OCI-LY1 (cell line): Measurements from ENCODE around the gene DYNC1H1.

ENCODE experiments used
- EZH2 ChIP-seq: fragments of 200-600 bp; sonication (generic), shearing (Covaris generic); IDR thresholded peaks from 2 replicates; pipeline ENCODE4 v1.8.0; 2017; ENCODE audit warnings: borderline replicate concordance, mixed run types, mild to moderate bottlenecking, antibody characterized with exemption, low read length, moderate library complexity, mixed read lengths
- TF ChIP-seq, protein P1 (sequence below): fragments of 200-600 bp; sonication (generic), shearing (Covaris generic); IDR thresholded peaks from 2 replicates; pipeline ENCODE4 v1.5.1; 2017; ENCODE audit warnings: mild to moderate bottlenecking, antibody characterized with exemption, low read length, moderate library complexity, mixed read lengths

DNA sequence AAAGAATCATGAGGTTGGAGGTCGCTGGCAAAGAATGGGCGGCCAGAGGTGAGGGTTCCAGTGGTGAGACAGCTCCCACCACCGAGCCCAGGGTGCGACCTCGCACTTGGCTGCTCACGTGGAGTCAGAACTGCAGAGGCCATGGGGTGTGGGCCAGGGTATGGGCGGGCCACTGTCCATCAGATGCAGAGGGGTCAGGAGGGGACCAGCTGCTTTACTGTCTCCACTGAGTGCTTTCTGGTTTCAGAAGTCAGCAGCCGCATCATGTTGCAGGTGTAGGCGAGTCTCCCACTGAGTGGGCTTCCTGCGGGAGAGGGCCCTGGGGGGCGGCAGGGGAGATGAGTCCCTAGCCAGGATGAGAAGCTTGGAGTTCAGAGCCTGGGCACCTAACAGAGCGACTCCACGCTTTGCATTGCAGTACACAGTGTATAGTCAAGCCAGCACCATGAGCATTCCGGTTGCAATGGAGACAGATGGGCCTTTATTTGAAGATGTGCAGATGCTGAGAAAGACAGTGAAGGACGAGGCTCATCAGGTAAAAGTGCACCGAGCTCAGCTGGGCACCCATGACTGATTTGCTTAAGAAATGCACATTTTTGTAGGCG lies 46.9 kb upstream of the DYNC1H1 start:
- TF ChIP-seq, protein P1, sequence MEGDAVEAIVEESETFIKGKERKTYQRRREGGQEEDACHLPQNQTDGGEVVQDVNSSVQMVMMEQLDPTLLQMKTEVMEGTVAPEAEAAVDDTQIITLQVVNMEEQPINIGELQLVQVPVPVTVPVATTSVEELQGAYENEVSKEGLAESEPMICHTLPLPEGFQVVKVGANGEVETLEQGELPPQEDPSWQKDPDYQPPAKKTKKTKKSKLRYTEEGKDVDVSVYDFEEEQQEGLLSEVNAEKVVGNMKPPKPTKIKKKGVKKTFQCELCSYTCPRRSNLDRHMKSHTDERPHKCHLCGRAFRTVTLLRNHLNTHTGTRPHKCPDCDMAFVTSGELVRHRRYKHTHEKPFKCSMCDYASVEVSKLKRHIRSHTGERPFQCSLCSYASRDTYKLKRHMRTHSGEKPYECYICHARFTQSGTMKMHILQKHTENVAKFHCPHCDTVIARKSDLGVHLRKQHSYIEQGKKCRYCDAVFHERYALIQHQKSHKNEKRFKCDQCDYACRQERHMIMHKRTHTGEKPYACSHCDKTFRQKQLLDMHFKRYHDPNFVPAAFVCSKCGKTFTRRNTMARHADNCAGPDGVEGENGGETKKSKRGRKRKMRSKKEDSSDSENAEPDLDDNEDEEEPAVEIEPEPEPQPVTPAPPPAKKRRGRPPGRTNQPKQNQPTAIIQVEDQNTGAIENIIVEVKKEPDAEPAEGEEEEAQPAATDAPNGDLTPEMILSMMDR: no peak
- no peak for TF ChIP-seq EZH2
